HL-60 (cell line): ENCODE measurements around the gene TENM4.

Experiments
- DNase-seq, 2 experiments: peaks; one replicate each; pipeline ENCODE4 v3.0.0-alpha.2; 2010 to 2020; ENCODE audit warnings: low read depth in 1 of 2, low spot score in 1 of 2
- H3K27ac ChIP-seq: fragments of 250-450 bp; sonication (Bioruptor Pico); replicated peaks from 2 replicates; pipeline ENCODE4 v1.5.1; 2020; ENCODE audit warnings: mild to moderate bottlenecking, moderate library complexity
- H3K27me3 ChIP-seq: fragments of 250-450 bp; sonication (Bioruptor Pico); 2 replicates; pipeline ENCODE4 v1.5.1; 2021; ENCODE audit warnings: mild to moderate bottlenecking, moderate library complexity; ENCODE audit not compliant: insufficient read depth, poor library complexity, severe bottlenecking
- H3K4me3 ChIP-seq: replicated peaks from 2 replicates; pipeline ENCODE4 v1.5.1; 2011; ENCODE audit warnings: mild to moderate bottlenecking, control low read depth, low read length; ENCODE audit not compliant: insufficient read depth
- CTCF ChIP-seq: IDR thresholded peaks from one replicate; pipeline ENCODE4 v1.5.1; 2011; ENCODE audit warnings: low read length, control low read depth, inconsistent platforms; ENCODE audit not compliant: insufficient read depth
- GABPA ChIP-seq: IDR thresholded peaks from 2 replicates; pipeline ENCODE4 v1.6.1; 2012; ENCODE audit warnings: low read depth
- POLR2AphosphoS5 ChIP-seq: IDR thresholded peaks from 2 replicates; pipeline ENCODE4 v1.6.1; 2012; ENCODE audit warnings: low read depth
- SPI1 ChIP-seq: IDR thresholded peaks from 2 replicates; pipeline ENCODE4 v1.6.1; 2012; ENCODE audit warnings: low read depth, mild to moderate bottlenecking, borderline replicate concordance
- TF ChIP-seq, protein P1 (sequence below): IDR thresholded peaks from 2 replicates; pipeline ENCODE4 v1.6.1; 2012; ENCODE audit warnings: low read depth; ENCODE audit not compliant: insufficient replicate concordance

The TENM4 gene

GRCh38 chr11:79287952-79288351 lies 152.9 kb downstream of the TENM4 start:
- no peak for TF ChIP-seq POLR2AphosphoS5
- TF ChIP-seq CTCF, result no peak
- TF ChIP-seq, protein P1, sequence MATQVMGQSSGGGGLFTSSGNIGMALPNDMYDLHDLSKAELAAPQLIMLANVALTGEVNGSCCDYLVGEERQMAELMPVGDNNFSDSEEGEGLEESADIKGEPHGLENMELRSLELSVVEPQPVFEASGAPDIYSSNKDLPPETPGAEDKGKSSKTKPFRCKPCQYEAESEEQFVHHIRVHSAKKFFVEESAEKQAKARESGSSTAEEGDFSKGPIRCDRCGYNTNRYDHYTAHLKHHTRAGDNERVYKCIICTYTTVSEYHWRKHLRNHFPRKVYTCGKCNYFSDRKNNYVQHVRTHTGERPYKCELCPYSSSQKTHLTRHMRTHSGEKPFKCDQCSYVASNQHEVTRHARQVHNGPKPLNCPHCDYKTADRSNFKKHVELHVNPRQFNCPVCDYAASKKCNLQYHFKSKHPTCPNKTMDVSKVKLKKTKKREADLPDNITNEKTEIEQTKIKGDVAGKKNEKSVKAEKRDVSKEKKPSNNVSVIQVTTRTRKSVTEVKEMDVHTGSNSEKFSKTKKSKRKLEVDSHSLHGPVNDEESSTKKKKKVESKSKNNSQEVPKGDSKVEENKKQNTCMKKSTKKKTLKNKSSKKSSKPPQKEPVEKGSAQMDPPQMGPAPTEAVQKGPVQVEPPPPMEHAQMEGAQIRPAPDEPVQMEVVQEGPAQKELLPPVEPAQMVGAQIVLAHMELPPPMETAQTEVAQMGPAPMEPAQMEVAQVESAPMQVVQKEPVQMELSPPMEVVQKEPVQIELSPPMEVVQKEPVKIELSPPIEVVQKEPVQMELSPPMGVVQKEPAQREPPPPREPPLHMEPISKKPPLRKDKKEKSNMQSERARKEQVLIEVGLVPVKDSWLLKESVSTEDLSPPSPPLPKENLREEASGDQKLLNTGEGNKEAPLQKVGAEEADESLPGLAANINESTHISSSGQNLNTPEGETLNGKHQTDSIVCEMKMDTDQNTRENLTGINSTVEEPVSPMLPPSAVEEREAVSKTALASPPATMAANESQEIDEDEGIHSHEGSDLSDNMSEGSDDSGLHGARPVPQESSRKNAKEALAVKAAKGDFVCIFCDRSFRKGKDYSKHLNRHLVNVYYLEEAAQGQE, result no peak
- TF ChIP-seq SPI1, result no peak
- no peak for TF ChIP-seq GABPA
- no peak overlapping the region for H3K4me3 ChIP-seq
- DNase-seq, result no peak
- no peaks in the 10 kb centered on the region for H3K27me3 ChIP-seq
- no peak overlapping the region for H3K27ac ChIP-seq

DNA sequence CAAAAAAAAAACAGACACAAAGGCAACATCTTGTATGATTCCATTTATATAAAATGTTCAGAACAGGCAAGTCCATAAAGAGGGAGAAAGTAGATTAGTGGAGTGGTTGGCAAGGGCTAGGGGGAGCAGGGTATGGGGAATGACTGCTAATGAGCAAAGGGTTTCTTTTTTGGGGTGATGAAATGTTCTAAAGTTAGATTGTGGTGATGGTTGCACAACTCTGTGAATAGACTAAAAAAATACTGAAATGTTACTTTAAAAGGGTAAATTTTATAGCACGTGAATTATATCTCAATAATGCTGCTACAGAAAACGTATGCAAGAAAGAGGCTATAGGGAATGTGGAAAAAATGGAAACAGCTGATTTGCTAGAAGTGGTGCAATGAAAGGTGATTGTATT lies 155.1 kb downstream of the TENM4 start:
- TF ChIP-seq, protein P1, result no peak
- TF ChIP-seq SPI1 (no peak), CTCF (no peak), GABPA (no peak), POLR2AphosphoS5 (no peak)
- no peak overlapping the region for H3K4me3 ChIP-seq
- no peak overlapping the region for H3K27ac ChIP-seq
- peak in 1 of 2 experiments; percentile 65 for DNase-seq
- H3K27me3 ChIP-seq, result no peaks in the 10 kb centered on the region

GRCh38 chr11:79276736-79277325 lies 164.0 kb downstream of the TENM4 start:
- H3K27me3 ChIP-seq, result no peaks in the 10 kb centered on the region
- no peak overlapping the region for H3K4me3 ChIP-seq
- TF ChIP-seq CTCF, result no peak
- no peak for TF ChIP-seq GABPA
- TF ChIP-seq SPI1, result no peak
- TF ChIP-seq, protein P1, result no peak
- TF ChIP-seq POLR2AphosphoS5, result no peak
- no peak overlapping the region for H3K27ac ChIP-seq
- no peak for DNase-seq
